GM18505 (cell line): Measurements from ENCODE around the gene CHD3.

Source experiments
- ATAC-seq: cut with Tn5 transposase; IDR thresholded peaks from one replicate; pipeline ENCODE4 v1.9.1; 2021; ENCODE audit not compliant: unreplicated experiment
- POLR2A ChIP-seq: IDR thresholded peaks from 4 replicates; pipeline ENCODE4 v1.6.1; 2011; ENCODE audit warnings: borderline replicate concordance; ENCODE audit not compliant: insufficient read depth, insufficient read length; ENCODE audit errors: extremely low read depth

Gene CHD3

GRCh38 chr17:7912927-7913524 is 24.4 kb downstream of the CHD3 start:
- no peak for ATAC-seq
- TF ChIP-seq POLR2A: no peak

GRCh38 chr17:7915179-7915610 is 26.6 kb downstream of the CHD3 start:
- no peak for TF ChIP-seq POLR2A
- no peak for ATAC-seq

- TF ChIP-seq POLR2A: peak; percentile 54
- ATAC-seq: peak; percentile 65
These were observed 27.2 kb downstream of the CHD3 start, which contains the start of gene RNF227 for GRCh38 chr17:7915611-7916384. TSS of gene RNF227 (minus strand) at chr17:7916289. CDS start at chr17:7916195, 94 bp downstream.

- no peak for TF ChIP-seq POLR2A
- ATAC-seq: peak; percentile 12
These were observed 27.7 kb downstream of the CHD3 start for GRCh38 chr17:7916385-7916682.

GRCh38 chr17:7916808-7917207 is 28.2 kb downstream of the CHD3 start:
- no peak for ATAC-seq
- no peak for TF ChIP-seq POLR2A

- ATAC-seq: no peak
- no peak for TF ChIP-seq POLR2A
These were observed 33.8 kb downstream of the CHD3 start for GRCh38 chr17:7922269-7922844.

- peak; percentile 37 for TF ChIP-seq POLR2A
- no peak for ATAC-seq
These were observed 34.4 kb downstream of the CHD3 start for GRCh38 chr17:7922845-7923628.

- no peak for TF ChIP-seq POLR2A
- no peak for ATAC-seq
These were observed 39.0 kb downstream of the CHD3 start for GRCh38 chr17:7927596-7927995.

- no peak for TF ChIP-seq POLR2A
- ATAC-seq: no peak
These were observed 40.8 kb downstream of the CHD3 start, which contains the start of gene KCNAB3 for GRCh38 chr17:7929158-7930023. TSS of gene KCNAB3 (minus strand) at chr17:7929856. CDS start at chr17:7929435, 421 bp downstream.

GRCh38 chr17:7930841-7931631 is 42.4 kb downstream of the CHD3 start:
- ATAC-seq: no peak
- no peak for TF ChIP-seq POLR2A

- peak; percentile 87 for ATAC-seq
These were observed 43.3 kb downstream of the CHD3 start, which contains the start of the genes CNTROB and TRAPPC1 for GRCh38 chr17:7931709-7932482. TSS of gene CNTROB (plus strand) at chr17:7932206. CDS start at chr17:7933080, 874 bp downstream. TSS of gene TRAPPC1 (minus strand) at chr17:7931946. CDS start at chr17:7931829, 117 bp downstream.

More at GRCh38 chr17:7931709-7932482, 43.3 kb downstream of the CHD3 start, which contains the start of the genes CNTROB and TRAPPC1:
- peak; percentile 68 for TF ChIP-seq POLR2A
